ENCODE data around the gene MRAS.
"Not testable (repeated sequence)": the region's sequence is repeated elsewhere in the genome, so short reads cannot be mapped to it uniquely, and the experiment has no call there.

The MRAS gene

DNA sequence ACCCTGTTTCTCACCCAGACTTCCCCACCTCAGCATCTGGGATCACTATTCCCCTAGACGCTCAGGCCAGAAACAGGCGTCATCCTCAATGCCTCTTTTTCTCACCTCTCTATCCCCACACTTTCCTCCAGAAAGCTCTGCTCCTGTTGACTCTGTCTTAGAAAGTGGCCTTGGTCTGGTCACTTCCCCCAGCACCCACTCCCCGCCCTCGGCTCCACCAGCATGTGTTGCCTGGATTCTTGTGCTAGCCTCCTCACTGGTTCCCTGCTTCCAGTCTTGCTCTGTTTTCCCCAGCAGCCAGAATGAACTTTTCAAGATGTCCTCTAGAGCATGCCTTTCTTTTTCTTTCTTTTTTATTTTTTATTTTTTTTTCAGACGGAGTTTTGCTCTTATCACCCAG is 46.3 kb downstream of the MRAS start:
- DNase-seq = no peak

DNA sequence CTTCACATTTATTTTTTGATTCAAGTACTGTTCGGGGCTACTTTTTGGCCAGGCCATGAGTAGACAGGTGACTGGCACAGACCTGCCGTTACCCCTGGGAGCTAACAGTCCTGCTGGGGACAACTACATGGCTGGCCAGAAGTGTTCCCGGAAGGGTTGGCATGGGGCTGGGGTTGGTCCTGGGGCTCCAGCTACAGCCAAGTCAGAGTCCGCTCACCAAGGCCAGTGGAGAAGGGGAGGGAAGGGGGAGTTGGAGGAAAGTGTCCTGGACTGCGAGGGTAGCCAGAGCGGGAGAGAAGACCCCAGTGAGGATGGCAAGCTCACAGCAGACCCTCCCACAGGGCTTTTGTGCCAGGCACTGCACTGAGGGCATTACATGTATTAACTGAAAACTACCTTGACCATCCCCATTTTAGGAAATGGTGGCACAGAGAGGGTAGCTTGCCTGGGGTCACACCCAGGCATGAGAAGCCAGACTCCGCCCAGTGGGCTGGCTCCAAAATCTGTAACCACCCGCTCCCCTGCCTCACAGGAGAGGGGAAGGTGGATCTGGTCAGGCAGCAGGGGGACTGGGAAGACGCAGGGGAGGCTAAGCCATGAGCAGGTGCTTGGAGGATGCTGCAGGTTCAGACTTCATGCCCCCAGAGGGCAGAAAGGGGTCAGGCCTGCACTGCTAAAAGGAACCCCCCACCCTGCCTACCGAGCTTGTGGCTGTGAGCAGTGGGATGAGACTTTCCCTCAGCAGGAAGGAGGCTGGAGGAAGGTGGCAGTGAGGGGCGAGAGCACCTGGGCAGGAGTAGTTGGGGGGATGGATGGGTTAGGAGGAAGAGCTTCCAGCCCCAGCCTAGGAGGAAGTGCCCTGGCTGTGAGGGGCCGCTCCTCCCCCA is 47.7 kb downstream of the MRAS start:
- no peak for DNase-seq

GRCh38 chr3:138396752-138397410 is 48.5 kb downstream of the MRAS start:
- no peak for DNase-seq

DNA sequence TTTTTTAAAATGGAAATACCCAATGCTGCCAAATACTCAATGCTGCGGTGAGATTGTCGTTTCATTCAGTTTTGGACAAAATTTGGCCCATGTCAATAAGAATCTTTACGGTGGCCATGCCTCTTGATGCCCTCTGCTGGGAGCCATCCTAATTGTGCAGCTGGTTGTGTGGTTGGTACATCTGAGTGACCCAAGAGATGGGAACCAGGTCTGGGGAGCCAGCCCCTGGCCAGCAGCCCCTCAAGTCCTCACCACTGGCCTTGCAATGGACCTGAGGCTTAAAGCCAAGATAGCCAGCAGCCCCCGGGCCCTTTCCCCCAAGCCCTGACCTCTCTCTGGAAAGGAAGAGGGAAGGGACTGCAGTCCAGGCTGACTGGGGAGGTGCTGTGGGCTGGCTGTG is 49.6 kb downstream of the MRAS start:
- DNase-seq = no peak

DNA sequence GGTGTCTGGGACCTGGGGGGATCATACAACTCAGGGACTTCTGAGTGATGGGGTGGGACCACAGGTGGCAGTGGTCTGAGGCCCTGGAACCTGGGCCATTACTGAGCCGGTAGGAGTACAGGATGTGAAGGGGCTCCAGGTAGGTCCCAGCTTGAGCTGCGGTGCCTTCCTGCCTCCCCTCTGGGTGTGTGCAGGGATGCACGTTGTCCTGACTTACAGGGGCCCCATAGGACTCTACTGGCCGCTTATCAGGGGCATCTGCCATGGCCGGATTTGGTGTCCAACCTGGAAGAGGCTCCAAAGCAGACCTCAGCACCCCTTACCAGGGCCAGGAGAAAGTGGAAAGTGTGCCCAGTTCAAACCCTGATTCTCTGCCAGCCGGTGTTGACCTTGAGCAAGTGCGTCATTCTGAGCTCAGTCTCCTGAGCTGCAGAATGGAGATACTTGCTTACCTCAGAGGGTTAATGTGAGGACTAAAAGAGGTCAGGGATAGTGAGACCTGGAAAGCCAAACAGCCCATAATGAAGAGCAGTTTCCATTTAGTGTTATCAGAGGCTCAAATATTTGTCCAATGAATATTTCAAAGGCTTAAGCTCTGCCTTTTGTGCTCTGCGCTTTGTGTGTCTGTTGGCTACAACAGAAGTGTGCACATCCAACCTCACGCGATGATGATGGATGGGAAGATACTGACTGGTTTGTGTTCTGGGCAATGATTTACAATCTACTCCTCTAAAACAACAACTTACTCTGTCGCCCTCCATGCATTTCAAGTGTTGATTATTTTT is 50.6 kb downstream of the MRAS start:
- DNase-seq = no peak

DNA sequence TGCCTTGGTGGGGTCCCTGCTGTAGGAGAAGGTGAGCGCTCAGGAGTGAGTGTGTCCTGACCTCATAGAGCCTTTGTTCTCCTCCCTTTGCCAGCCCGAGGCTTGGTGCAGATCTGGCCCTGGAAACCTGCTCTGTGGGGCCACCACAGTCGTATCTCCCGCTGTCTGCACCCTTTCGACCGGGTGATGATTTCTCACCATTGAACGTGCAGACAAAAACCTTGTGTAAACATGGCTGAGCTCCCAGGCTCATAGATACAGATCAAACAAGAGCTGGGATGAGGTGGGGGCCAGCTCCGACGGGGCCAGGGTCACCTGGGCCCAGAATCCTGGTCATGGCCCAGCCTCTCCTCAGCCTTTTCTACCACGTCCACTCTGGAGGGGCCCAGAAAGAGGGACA is 51.4 kb downstream of the MRAS start:
- no peak for DNase-seq

- DNase-seq = no peak
Observed at GRCh38 chr3:138400651-138401070, 52.3 kb downstream of the MRAS start.

GRCh38 chr3:138401834-138402233 is 53.5 kb downstream of the MRAS start:
- no peak for DNase-seq

DNA sequence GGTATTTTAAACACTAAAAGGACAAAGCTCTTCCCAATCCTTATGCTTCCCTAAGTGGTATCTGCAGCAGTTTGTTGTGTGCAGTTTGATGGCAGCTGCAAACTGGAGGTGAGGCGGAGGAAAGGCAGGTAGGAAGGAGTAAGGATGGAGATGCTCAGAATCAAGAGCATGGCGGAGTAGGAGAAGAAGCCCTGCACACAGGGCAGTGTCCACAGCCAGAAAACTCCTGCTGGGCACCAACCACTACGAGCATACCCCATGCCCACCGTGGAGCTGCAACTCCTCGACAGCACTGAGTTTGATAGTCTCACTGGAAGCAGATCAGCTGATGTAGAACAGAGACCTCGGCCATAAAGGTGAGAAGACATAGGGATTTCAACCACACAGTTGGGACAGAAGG is 55.7 kb downstream of the MRAS start:
- no peak for DNase-seq

DNA sequence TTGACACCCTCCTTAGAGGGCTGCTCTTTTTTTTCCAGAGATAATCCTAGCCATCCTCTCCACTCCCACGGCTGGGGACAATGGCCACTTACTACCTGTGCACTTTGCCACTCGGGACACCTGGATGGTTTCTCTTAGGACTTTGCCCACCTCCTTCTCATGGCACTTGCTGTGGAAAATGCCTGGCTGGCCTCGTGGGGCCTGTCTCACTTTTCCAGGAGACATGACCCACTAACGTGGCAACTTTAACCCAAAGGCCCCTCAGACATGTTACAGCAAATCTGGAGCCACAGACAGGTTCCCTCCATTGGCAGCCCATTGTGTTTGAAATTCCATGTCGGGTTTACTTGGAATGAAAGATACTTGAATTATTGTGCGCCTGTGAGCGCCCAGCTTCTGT is 56.6 kb downstream of the MRAS start:
- DNase-seq = no peak

- DNase-seq = no peak
Observed at GRCh38 chr3:138405486-138405885, 57.1 kb downstream of the MRAS start.

GRCh38 chr3:138406606-138407005 is 58.2 kb downstream of the MRAS start:
- no peak for DNase-seq

- DNase-seq = no peak
Observed at GRCh38 chr3:138407236-138407907, 59.0 kb downstream of the MRAS start.

DNA sequence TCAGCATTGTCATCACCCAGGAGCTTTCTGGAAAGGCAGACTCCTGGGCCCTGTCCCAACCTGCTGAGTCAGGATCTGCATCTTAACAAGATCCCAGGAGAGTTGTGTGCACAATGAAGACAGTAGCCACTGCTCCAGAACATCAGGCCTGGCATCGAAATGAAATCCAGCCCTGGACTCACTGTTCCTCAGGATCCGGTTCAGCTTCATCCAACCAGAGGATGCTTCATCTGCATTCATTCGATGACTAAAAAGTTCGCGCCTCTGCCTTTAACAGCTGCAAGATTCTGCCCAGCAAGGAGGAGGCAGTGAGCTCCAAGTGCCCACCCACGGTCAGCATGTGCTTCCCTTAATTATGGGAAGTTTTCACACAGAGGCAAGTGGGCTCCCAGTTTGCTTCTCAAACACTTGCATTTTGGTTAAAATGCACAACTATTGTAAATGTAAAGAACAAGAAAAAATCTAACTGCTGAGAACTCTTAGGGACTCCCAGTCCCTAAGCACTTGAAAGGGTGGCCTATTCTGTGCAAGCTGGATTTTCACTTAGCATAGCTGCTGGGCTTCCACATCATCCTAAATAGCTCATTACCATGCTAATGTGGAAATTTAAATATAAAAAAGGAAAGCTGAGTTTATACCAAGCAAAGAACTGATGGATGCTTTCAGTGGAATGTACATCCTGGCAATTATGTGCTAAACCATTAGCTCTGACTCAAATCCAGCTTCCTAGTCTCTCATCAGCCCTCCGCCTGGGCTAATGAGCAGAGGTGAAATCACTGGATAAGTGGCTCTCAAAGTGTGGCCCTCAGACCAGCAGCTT is 60.6 kb downstream of the MRAS start:
- no peak for DNase-seq

DNA sequence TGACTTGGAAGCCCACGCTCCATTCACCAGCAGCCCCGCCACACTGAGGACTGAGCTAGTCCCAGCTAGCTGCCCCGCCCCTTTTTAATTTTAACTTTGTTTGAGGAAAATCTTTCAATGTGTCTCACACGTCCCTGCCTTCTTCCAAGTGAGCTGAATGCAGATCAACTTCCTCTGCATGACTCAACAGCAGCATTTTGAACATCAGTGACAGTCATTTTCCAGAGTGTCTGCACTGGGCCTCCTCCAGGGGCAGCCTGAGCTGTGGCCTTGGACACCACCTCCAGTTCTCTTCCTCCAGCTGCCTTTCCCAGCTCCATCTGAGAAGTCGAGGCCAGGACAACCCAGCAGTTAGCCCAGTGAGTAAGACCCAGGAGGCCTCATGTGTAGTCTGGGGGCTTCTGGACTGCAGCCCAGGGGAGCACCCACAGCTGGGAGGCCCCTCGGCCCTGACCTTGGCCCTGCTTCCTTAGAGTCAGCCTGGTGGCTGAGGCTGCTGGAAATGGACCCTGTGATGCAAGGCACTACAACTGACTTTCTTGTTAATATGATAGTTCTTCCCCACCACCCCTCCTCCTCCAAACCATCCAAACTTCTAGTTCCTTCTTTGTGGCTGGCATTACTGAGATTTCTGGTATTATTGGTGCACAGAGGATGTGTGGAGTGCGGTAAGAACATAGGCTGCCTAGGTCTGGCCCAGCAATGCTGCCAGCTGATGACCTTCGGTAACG is 64.6 kb downstream of the MRAS start:
- DNase-seq = no peak

- not testable (repeated sequence) for DNase-seq
Observed at GRCh38 chr3:138416236-138416635, 67.9 kb downstream of the MRAS start.

DNA sequence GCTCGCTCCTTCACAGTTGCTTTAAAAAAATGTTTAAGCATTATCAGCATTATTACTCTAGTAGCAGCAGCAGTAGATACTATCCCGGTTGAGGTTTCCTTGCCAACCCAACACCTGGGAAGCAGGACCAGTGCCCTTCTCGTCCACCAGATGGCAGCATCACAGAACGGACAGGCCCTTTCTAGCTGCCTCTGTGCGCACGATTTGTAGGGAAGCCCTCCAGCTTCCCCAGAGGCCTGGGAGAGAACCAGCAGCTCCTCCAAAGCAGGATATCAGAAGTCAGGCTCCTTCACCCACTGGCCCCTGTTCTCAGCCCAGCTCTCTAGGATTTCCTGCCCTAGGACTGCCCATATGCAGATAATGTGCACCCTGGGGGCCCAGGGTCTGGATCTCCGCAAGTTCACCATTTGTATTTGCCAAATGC is 69.2 kb downstream of the MRAS start:
- peak; percentile 52 for DNase-seq

DNA sequence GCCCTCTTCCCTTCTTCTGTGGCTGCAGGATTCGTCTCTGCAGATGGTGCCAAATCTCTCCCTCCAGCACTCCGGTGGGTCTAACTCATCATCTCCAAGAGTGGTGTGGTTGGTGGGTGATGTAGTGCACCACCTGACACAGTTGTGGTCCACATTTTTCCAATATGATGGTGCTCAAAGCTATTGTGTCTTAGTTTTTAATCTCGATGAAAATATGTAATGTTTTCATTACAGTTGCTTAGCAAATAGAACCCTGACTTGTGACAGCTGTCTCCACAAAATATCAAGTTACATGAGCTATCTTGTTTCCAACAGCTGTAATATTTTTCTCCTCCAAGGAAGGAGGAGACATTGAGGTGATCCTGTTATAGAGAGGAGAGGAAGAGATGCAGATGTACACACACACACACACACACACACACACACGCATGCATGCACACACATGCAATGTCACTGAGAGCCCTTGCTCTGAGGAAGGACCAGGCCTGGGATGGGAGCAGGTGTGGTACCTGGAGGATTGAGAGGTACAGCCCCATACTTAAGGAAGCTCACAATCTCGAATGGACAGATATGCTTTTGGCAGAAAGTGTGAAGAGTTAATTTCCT is 70.3 kb downstream of the MRAS start:
- no peak for DNase-seq

- DNase-seq = no peak
Observed at GRCh38 chr3:138423316-138423715, 74.9 kb downstream of the MRAS start.

- DNase-seq = no peak
Observed at GRCh38 chr3:138424323-138424722, 75.9 kb downstream of the MRAS start.

DNA sequence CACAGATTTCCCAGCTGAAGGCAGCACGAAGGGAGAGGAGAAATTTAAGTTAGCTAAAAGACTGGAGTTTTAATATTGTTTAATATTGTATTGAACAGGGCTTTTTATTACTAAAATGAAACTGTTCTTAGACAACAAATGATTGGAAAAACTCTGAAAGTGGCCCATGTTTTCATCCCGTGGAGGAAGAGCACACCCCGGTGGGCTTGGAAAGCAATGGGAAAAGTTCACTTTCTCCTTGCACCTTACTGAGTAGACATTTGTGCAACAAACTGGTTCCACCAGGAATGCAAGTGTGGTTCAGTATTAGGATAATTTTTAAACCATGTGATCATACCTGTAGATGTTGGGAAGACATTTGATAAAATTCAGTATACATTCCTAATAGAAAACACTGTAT is 77.8 kb downstream of the MRAS start:
- no peak for DNase-seq
